ENCODE results near the gene EBF4.

- TF ChIP-seq POLR2A (IDR thresholded peaks at IDR 0.05; ENCODE audit: low read depth, low read length) (no peak), POLR2AphosphoS5 (IDR thresholded peaks at IDR 0.05; ENCODE audit: low read depth, low read length) (no peak)
Measured at GRCh38 chr20:2693286-2694007, 867 bp downstream of the EBF4 start.
